ENCODE results near the gene EEF2KMT. TPM values are rescaled to one million over a fixed set of nuclear protein-coding genes. Genes with fewer than 3 reads are reported as not detected.

EEF2KMT gene
- total and polyA plus RNA-seq, 2 of the 13 experiments (the other 11 are each of a cell fraction or from before 2014, with no cell fraction given): 10.7 to 26.9 TPM

DNA sequence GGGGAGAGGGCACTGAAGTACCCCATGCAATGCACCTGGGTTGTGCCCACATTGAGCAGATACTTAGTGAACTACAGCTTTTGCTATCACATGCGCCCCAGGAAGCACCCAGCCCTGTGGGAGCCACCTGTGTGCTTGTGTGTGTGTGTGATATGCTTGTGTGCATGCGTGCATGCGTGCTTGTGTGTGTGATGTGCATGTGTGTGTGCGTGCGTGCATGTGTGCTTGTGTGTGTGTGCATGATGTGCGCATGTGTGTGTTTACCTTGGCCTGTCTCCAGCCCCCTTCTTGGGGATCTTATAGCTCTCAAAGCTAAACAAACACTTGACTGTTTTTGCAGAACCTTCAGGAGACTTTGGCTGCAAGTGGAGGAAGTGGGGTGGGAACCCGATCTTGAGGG is 32.7 kb downstream of the EEF2KMT start (continued):
- TF ChIP-seq, protein P1, sequence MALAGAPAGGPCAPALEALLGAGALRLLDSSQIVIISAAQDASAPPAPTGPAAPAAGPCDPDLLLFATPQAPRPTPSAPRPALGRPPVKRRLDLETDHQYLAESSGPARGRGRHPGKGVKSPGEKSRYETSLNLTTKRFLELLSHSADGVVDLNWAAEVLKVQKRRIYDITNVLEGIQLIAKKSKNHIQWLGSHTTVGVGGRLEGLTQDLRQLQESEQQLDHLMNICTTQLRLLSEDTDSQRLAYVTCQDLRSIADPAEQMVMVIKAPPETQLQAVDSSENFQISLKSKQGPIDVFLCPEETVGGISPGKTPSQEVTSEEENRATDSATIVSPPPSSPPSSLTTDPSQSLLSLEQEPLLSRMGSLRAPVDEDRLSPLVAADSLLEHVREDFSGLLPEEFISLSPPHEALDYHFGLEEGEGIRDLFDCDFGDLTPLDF (CRISPR knock-in tag; IDR thresholded peaks at IDR 0.05): no peak
- TF ChIP-seq, protein P2, sequence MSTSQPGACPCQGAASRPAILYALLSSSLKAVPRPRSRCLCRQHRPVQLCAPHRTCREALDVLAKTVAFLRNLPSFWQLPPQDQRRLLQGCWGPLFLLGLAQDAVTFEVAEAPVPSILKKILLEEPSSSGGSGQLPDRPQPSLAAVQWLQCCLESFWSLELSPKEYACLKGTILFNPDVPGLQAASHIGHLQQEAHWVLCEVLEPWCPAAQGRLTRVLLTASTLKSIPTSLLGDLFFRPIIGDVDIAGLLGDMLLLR (CRISPR knock-in tag; IDR thresholded peaks at IDR 0.05): no peak
- TF ChIP-seq ZNF460 (CRISPR knock-in tag; IDR thresholded peaks at IDR 0.05; ENCODE audit: borderline replicate concordance) (no peak), DPF2 (CRISPR knock-in tag; IDR thresholded peaks at IDR 0.05; ENCODE audit: borderline replicate concordance, low read depth) (0 out of 2 replicates have a peak, but pooled peaks have one; percentile 23), ZNF44 (CRISPR knock-in tag; IDR thresholded peaks at IDR 0.05) (no peak), ZNF549 (CRISPR knock-in tag; IDR thresholded peaks at IDR 0.05) (no peak), PRMT3 (CRISPR knock-in tag; IDR thresholded peaks at IDR 0.05; ENCODE audit: borderline replicate concordance, low read depth) (no peak), ZMYM4 (CRISPR knock-in tag; IDR thresholded peaks at IDR 0.05) (no peak; the same call in 1 of the 2 replicates), FOXA3 (CRISPR knock-in tag; IDR thresholded peaks at IDR 0.05) (peak; percentile 59; the same call in 1 of the 2 replicates), ZNF629 (CRISPR knock-in tag; conservative IDR thresholded peaks at IDR 0.05) (no peak), TEAD3 (CRISPR knock-in tag; optimal IDR thresholded peaks at IDR 0.05; ENCODE audit: borderline replicate concordance) (peak; percentile 30), MYC (CRISPR knock-in tag; IDR thresholded peaks at IDR 0.05; ENCODE audit: borderline replicate concordance) (no peak), KLF13 (CRISPR knock-in tag; IDR thresholded peaks at IDR 0.05) (no peak), FOXA1 (IDR thresholded peaks at IDR 0.05) (no peak; the same call in 1 of the 2 replicates), FOXA1 (CRISPR knock-in tag; IDR thresholded peaks at IDR 0.05) (peak; percentile 79)
- TF ChIP-seq, protein P3, sequence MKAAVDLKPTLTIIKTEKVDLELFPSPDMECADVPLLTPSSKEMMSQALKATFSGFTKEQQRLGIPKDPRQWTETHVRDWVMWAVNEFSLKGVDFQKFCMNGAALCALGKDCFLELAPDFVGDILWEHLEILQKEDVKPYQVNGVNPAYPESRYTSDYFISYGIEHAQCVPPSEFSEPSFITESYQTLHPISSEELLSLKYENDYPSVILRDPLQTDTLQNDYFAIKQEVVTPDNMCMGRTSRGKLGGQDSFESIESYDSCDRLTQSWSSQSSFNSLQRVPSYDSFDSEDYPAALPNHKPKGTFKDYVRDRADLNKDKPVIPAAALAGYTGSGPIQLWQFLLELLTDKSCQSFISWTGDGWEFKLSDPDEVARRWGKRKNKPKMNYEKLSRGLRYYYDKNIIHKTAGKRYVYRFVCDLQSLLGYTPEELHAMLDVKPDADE (CRISPR knock-in tag; IDR thresholded peaks at IDR 0.05): no peak
- TF ChIP-seq, protein P4, sequence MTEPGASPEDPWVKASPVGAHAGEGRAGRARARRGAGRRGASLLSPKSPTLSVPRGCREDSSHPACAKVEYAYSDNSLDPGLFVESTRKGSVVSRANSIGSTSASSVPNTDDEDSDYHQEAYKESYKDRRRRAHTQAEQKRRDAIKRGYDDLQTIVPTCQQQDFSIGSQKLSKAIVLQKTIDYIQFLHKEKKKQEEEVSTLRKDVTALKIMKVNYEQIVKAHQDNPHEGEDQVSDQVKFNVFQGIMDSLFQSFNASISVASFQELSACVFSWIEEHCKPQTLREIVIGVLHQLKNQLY (CRISPR knock-in tag; IDR thresholded peaks at IDR 0.05): no peak
- TF ChIP-seq, protein P5, sequence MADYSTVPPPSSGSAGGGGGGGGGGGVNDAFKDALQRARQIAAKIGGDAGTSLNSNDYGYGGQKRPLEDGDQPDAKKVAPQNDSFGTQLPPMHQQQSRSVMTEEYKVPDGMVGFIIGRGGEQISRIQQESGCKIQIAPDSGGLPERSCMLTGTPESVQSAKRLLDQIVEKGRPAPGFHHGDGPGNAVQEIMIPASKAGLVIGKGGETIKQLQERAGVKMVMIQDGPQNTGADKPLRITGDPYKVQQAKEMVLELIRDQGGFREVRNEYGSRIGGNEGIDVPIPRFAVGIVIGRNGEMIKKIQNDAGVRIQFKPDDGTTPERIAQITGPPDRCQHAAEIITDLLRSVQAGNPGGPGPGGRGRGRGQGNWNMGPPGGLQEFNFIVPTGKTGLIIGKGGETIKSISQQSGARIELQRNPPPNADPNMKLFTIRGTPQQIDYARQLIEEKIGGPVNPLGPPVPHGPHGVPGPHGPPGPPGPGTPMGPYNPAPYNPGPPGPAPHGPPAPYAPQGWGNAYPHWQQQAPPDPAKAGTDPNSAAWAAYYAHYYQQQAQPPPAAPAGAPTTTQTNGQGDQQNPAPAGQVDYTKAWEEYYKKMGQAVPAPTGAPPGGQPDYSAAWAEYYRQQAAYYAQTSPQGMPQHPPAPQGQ (CRISPR knock-in tag; IDR thresholded peaks at IDR 0.05; ENCODE audit: borderline replicate concordance): no peak
- TF ChIP-seq, protein P6, sequence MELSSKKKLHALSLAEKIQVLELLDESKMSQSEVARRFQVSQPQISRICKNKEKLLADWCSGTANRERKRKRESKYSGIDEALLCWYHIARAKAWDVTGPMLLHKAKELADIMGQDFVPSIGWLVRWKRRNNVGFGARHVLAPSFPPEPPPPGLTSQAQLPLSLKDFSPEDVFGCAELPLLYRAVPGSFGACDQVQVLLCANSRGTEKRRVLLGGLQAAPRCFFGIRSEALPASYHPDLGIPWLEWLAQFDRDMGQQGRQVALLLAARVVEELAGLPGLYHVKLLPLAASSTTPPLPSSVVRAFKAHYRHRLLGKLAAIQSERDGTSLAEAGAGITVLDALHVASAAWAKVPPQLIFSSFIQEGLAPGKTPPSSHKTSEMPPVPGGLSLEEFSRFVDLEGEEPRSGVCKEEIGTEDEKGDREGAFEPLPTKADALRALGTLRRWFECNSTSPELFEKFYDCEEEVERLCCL (CRISPR knock-in tag; IDR thresholded peaks at IDR 0.05; ENCODE audit: borderline replicate concordance): no peak
- TF ChIP-seq, protein P7, sequence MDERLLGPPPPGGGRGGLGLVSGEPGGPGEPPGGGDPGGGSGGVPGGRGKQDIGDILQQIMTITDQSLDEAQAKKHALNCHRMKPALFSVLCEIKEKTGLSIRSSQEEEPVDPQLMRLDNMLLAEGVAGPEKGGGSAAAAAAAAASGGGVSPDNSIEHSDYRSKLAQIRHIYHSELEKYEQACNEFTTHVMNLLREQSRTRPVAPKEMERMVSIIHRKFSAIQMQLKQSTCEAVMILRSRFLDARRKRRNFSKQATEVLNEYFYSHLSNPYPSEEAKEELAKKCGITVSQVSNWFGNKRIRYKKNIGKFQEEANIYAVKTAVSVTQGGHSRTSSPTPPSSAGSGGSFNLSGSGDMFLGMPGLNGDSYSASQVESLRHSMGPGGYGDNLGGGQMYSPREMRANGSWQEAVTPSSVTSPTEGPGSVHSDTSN (CRISPR knock-in tag; IDR thresholded peaks at IDR 0.05): no peak
